ENCODE results near the gene FETUB.

FETUB gene, protein sequence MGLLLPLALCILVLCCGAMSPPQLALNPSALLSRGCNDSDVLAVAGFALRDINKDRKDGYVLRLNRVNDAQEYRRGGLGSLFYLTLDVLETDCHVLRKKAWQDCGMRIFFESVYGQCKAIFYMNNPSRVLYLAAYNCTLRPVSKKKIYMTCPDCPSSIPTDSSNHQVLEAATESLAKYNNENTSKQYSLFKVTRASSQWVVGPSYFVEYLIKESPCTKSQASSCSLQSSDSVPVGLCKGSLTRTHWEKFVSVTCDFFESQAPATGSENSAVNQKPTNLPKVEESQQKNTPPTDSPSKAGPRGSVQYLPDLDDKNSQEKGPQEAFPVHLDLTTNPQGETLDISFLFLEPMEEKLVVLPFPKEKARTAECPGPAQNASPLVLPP

DNA sequence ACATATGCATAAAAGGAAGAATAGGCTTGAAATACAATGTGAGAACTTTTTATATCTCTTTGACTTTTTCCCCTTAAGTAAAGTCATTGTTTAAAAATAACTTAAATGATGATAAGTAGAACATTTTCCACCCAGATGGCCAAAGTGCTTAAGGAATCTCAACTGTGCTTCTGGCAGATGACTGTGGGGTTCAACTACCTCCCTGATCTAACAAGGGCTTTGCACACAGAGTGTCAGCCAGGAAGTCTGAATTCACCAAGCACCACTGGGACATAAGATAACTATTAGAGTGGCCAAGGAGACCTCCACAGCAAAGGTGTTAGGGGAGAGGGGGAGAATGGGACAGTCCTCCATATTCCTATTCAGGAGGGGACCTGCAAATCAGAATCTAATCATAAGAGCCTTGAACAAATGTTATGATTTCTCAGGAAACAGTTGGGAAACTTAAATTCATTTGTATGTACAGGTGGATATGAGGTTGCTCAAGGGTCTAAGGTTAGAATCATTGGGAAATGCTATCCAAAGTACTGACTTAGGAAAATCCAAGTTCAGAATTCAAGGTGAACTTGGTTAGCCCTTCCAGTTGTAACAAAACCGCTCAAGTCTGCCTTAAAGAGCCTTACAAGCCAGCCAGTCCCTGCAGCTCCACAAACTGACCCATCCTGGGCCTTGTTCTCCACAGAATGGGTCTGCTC, at the start of gene FETUB:
TSS of gene FETUB (plus strand) at position 622 of the 695 bp plus-strand sequence. CDS start at position 684, 62 bp downstream.
- H3K27ac ChIP-seq: no peak within 1 kb of the TSS
- no peak for TF ChIP-seq ZFX (IDR thresholded peaks at IDR 0.05; ENCODE audit: borderline replicate concordance)
- TF ChIP-seq, protein P1, sequence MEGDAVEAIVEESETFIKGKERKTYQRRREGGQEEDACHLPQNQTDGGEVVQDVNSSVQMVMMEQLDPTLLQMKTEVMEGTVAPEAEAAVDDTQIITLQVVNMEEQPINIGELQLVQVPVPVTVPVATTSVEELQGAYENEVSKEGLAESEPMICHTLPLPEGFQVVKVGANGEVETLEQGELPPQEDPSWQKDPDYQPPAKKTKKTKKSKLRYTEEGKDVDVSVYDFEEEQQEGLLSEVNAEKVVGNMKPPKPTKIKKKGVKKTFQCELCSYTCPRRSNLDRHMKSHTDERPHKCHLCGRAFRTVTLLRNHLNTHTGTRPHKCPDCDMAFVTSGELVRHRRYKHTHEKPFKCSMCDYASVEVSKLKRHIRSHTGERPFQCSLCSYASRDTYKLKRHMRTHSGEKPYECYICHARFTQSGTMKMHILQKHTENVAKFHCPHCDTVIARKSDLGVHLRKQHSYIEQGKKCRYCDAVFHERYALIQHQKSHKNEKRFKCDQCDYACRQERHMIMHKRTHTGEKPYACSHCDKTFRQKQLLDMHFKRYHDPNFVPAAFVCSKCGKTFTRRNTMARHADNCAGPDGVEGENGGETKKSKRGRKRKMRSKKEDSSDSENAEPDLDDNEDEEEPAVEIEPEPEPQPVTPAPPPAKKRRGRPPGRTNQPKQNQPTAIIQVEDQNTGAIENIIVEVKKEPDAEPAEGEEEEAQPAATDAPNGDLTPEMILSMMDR (IDR thresholded peaks at IDR 0.05): no peak

DNA sequence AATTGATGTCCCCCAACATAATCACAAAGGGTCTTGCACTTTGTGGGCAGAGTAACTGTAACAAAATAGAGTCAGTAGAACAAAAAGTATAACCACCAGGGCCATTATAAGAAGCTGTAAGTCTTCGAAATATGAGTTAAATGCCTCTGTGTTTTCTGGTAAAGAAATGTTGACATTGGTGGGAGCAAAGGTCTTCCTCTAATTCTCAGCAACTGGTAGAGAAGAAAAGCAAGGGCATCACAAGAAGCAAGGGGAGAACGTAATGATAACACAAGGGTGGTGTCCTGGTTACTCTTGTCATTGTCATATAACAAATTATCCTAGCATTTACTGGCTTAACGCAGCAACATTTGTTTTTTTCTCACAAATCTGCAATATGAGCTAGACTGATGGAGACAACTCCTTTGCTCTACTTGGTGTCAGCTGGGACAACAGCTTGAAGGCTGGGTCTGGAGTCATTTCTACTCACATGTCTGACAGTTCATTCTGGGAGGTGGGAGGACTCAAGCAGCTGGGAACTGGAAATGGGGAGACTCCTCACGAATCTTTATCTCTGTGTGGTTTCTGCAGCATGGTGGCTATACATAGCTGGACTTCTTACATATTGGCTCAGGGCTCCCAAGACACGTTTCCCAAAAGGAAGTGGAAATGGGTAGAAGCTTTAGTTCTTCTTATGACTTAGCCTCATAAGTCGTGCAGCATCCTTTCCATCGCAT, 49.5 kb upstream of the FETUB start:
- H3K27ac ChIP-seq: no peak overlapping the region
- no peak for TF ChIP-seq ZFX (IDR thresholded peaks at IDR 0.05; ENCODE audit: borderline replicate concordance)
- TF ChIP-seq, protein P1 (IDR thresholded peaks at IDR 0.05): no peak

DNA sequence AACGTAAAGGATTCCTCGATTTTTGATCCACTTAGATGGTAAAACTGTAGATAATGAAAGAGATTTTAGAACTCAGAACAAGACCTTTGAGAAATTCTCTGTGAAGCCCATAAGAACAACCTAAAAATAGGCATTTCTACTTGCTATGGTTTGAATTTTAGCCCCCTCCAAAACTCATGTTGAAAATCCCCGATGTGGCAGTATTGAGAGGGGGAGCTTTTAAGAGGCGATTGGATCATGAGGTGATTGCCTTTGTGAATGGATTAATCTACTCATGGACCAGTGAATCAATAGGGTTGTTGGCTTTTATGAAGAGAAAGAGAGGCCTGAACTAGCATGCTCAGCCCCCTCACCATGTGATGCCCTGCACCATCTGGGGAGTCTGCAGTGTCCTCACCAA, 47.5 kb upstream of the FETUB start:
- H3K27ac ChIP-seq: no peak overlapping the region
- TF ChIP-seq, protein P1 (IDR thresholded peaks at IDR 0.05): no peak
- TF ChIP-seq ZFX (IDR thresholded peaks at IDR 0.05; ENCODE audit: borderline replicate concordance): no peak

DNA sequence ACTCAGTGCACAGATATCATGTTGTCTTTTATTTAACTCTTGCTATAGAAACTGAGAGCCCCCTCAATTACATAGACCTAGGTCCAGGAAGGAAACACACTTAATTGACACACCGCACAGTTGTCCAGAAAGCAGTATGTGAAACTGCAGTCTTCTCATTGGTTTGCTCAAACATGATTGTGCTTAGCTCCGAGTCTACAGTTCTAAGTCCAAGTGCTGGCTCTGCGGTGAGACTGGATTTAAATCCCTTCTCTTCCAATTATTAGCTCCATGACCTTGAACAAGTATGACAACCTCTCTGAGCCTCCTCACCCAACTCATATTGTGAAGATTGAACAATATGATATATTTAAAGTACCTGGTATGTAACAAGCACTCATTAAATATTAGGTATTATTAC, 46.3 kb upstream of the FETUB start:
- no peak overlapping the region for H3K27ac ChIP-seq
- TF ChIP-seq, protein P1 (IDR thresholded peaks at IDR 0.05): no peak
- no peak for TF ChIP-seq ZFX (IDR thresholded peaks at IDR 0.05; ENCODE audit: borderline replicate concordance)

DNA sequence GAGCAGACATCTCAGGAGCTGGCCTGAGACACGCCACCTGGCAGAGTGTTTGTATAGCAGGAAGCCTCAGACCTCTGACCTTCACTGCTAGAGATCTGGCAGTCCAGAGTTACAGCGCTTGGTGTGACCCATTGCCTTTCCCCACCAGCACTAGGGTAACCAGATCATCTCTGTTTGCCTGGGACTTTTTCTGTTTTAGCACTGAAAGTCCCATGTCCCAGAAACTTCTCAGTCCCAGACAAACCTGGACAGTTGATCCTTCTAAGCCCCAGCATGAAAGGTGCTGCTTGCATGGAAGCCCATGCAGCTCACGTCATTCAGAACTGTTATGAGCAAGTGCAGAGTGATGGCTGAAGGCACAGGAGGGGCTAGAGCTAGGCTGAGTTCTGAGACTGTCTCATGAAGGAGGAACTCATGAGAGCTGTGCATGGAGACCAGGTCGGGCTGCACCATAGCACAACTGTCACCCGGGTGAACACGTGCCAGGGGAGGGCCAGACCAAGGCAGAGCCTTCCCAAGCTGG, 45.5 kb upstream of the FETUB start:
- no peak for TF ChIP-seq ZFX (IDR thresholded peaks at IDR 0.05; ENCODE audit: borderline replicate concordance)
- TF ChIP-seq, protein P1 (IDR thresholded peaks at IDR 0.05): no peak
- no peak overlapping the region for H3K27ac ChIP-seq

DNA sequence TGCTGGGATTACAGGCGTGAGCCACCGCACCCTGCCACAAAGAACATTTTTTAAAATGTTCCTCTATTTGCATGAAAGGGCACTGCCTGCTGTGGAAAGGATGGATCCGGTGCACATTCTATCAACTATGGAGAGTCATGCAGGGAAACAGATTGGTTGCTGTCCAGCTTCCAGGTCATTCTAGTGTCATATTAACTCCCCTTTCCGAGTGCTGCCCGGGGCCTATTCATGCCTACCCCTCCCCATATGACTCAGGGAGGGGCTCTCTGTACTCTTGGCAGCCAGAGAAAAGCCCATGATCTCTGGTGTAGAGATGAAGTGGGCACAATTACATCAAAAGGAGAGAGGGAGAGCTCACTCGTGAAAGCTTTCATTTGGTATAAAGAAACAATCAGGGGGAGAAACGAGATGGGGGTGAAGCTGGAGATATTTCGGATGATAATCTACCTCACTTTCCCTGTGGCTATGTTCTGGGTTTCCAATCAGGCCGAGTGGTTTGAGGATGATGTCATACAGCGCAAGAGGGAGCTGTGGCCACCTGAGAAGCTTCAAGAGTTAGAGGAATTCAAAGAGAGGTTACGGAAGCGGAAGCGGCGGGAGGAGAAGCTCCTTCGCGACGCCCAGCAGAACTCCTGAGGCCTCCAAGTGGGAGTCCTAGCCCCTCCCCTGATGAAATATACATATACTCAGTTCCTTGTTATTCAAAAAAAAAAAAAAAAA, 43.5 kb upstream of the FETUB start:
- TF ChIP-seq, protein P1 (IDR thresholded peaks at IDR 0.05): no peak
- no peak for TF ChIP-seq ZFX (IDR thresholded peaks at IDR 0.05; ENCODE audit: borderline replicate concordance)
- H3K27ac ChIP-seq: no peak overlapping the region
